Measurements from ENCODE around the gene TXNL4B.

Gene TXNL4B

DNA sequence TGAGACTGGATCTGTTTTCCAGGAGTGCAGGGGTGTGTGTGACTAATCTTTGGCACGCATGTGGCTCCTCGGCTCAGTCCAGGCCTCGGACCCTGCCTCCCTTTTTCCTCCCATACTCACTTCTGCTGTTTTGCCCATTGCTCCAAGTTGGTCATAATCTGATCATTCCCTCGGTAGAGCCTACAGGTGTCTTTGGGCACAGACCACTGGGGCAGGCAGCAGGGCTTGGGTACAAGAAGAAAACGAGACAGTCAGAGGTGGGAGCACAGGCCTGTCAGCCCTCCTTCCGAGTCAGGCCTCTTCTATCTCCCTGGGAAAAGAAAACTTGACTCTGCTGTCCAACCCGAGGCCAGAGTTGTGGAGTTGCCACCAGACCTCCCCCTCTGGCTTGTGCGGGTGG lies 30.0 kb upstream of the TXNL4B start:
- Mint-ChIP-seq H3K4me1 (no peaks in the 10 kb centered on the region), H3K27ac (no peak overlapping the region), H3K27me3 (no peaks in the 10 kb centered on the region), H3K36me3 (no peaks in the 10 kb centered on the region), H3K4me3 (no peak overlapping the region), H3K9me3 (no peaks in the 10 kb centered on the region)

GRCh38 chr16:72122916-72123315 lies 29.5 kb upstream of the TXNL4B start:
- Mint-ChIP-seq H3K27me3 (no peaks in the 10 kb centered on the region), H3K9me3 (no peaks in the 10 kb centered on the region), H3K27ac (no peak overlapping the region), H3K36me3 (no peaks in the 10 kb centered on the region), H3K4me3 (no peak overlapping the region), H3K4me1 (no peaks in the 10 kb centered on the region)

GRCh38 chr16:72122308-72122707 lies 28.9 kb upstream of the TXNL4B start:
- Mint-ChIP-seq H3K4me1 (no peaks in the 10 kb centered on the region), H3K9me3 (no peaks in the 10 kb centered on the region), H3K27me3 (no peaks in the 10 kb centered on the region), H3K36me3 (no peaks in the 10 kb centered on the region), H3K27ac (no peak overlapping the region), H3K4me3 (no peak overlapping the region)

DNA sequence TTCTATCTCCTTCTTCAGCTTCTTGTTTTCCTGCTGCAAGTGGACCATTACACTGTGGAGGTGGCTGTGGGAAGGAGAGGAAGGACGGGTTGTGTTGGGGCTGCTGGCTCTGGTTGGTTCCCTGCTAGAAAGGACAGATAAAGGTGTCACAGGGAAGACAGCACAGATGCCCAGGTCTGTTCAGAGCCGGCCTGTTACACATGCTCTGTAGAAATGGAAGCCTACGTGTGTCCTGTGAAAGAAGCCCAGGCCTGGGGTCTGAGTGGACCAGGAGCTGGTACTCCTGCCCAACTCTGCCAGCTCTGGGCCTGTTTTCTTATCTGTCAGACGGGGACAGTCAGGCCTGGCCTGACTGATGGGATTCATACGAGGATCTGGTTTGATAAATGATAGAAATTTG lies 26.6 kb upstream of the TXNL4B start:
- H3K9me3 Mint-ChIP-seq = no peaks in the 10 kb centered on the region
- H3K4me1 Mint-ChIP-seq = no peaks in the 10 kb centered on the region
- H3K36me3 Mint-ChIP-seq = no peaks in the 10 kb centered on the region
- H3K4me3 Mint-ChIP-seq = no peak overlapping the region
- no peaks in the 10 kb centered on the region for H3K27me3 Mint-ChIP-seq
- H3K27ac Mint-ChIP-seq = no peak overlapping the region

DNA sequence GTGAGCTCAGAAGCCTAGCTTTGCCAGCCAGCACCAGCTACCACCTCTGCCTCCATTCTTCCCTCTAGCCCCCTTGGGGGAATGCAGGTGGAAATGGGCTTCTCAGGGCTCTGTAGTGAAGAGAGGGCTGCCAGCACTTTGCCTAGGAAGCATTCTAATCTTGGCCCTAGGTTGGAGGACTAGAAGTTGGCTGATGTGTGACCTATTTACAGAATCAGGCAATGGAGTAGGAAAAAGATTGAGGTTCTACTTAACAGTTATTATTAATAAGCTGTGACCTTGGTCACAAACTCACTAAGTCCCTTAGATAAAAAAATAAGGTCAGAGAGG lies 20.2 kb upstream of the TXNL4B start:
- no peaks in the 10 kb centered on the region for H3K9me3 Mint-ChIP-seq
- no peak overlapping the region for H3K4me3 Mint-ChIP-seq
- peaks cover 8% of the 10 kb centered on the region for H3K36me3 Mint-ChIP-seq
- no peak overlapping the region for H3K27ac Mint-ChIP-seq
- H3K4me1 Mint-ChIP-seq = no peaks in the 10 kb centered on the region
- no peaks in the 10 kb centered on the region for H3K27me3 Mint-ChIP-seq

DNA sequence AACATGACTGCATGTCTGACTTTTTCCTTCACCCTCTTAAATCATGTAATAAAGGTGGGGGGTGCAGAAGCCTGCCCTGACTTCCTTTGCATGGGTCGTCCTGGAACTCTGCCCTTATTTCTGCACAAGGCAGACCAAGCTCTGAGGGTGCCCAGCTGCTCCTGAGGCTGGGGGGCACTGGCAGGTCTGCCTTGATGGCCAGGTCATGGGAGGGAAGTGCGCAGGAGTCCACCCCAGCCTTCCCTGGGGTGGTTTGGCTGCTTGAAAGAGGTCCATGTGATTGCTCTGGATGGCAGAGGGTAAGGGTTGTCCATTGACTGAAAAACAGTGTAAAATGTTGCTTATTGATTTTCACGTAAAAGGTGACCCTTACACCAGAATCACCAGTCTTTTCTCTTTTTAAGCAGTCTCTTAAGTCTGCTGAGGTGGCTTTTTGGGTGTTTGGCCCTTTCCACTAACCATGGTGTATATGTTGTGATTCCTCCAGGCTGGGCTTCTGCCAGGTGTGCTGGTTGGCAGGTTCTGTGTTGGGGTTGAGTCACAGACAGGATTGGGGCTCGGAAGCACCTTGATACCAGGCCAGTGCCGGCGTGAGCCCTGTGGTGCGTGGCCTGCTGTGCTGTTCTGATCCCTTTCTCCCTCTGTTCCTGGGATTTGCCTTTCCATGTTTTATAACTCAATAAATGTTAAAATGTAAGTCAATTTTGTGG lies 19.6 kb upstream of the TXNL4B start:
- Mint-ChIP-seq H3K9me3 (no peaks in the 10 kb centered on the region), H3K4me1 (no peaks in the 10 kb centered on the region), H3K4me3 (no peak overlapping the region), H3K27ac (no peak overlapping the region), H3K27me3 (no peaks in the 10 kb centered on the region), H3K36me3 (peaks cover 9% of the 10 kb centered on the region)

GRCh38 chr16:72112452-72112792 lies 19.0 kb upstream of the TXNL4B start:
- no peak overlapping the region for H3K27ac Mint-ChIP-seq
- no peaks in the 10 kb centered on the region for H3K9me3 Mint-ChIP-seq
- no peak overlapping the region for H3K4me3 Mint-ChIP-seq
- no peaks in the 10 kb centered on the region for H3K4me1 Mint-ChIP-seq
- H3K36me3 Mint-ChIP-seq = peaks cover 12% of the 10 kb centered on the region
- no peaks in the 10 kb centered on the region for H3K27me3 Mint-ChIP-seq

DNA sequence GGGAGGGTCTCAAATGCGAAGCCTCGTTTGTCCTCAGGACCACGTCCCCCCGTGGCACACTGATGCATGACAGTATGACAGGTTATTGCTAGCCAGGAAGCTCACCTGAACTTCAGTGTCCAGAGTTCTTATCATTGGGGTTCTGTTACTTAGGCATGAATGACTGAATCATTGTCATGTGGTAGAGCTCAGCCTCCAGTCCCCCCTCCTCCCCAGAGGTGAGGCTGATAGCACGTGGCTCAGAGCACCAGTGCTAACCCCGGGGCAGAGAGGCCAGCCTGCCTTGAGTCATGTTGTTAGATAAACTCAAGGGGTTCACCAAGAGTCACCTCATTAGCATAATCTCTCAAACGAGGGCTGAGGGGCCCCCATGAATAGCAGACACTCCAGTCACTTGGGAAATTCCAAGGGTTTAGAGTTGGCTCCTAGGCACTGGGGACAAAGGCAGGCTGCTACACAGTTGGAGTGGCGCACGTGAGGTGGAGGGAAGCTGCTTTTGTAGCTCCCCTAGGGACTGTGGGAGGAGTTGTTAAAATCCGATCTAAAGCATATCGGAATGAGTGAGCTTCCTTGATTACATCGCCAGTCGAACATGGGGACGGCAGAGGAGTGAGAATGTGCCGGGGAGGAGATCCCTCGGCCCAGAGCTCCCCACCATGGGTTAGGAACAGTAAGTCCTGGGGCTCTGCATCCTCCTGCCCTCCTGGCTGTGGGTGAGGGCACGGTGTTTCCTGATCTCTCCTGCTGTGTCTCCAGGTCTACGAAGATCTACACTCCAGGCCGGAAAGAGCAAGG lies 18.4 kb upstream of the TXNL4B start:
- H3K4me1 Mint-ChIP-seq = no peaks in the 10 kb centered on the region
- H3K27ac Mint-ChIP-seq = no peak overlapping the region
- H3K36me3 Mint-ChIP-seq = peaks cover 13% of the 10 kb centered on the region
- no peaks in the 10 kb centered on the region for H3K27me3 Mint-ChIP-seq
- no peaks in the 10 kb centered on the region for H3K9me3 Mint-ChIP-seq
- no peak overlapping the region for H3K4me3 Mint-ChIP-seq

GRCh38 chr16:72110662-72111615 lies 17.5 kb upstream of the TXNL4B start:
- peaks cover 15% of the 10 kb centered on the region for H3K36me3 Mint-ChIP-seq
- no peak overlapping the region for H3K27ac Mint-ChIP-seq
- no peaks in the 10 kb centered on the region for H3K9me3 Mint-ChIP-seq
- no peaks in the 10 kb centered on the region for H3K4me1 Mint-ChIP-seq
- H3K4me3 Mint-ChIP-seq = no peak overlapping the region
- no peaks in the 10 kb centered on the region for H3K27me3 Mint-ChIP-seq

GRCh38 chr16:72109966-72110530 lies 16.6 kb upstream of the TXNL4B start:
- no peaks in the 10 kb centered on the region for H3K4me1 Mint-ChIP-seq
- H3K9me3 Mint-ChIP-seq = no peaks in the 10 kb centered on the region
- H3K4me3 Mint-ChIP-seq = no peak overlapping the region
- no peaks in the 10 kb centered on the region for H3K27me3 Mint-ChIP-seq
- peaks cover 20% of the 10 kb centered on the region for H3K36me3 Mint-ChIP-seq
- H3K27ac Mint-ChIP-seq = no peak overlapping the region

GRCh38 chr16:72109300-72109699 lies 15.9 kb upstream of the TXNL4B start:
- Mint-ChIP-seq H3K4me1 (no peaks in the 10 kb centered on the region), H3K4me3 (no peak overlapping the region), H3K36me3 (peaks cover 20% of the 10 kb centered on the region), H3K9me3 (no peaks in the 10 kb centered on the region), H3K27me3 (no peaks in the 10 kb centered on the region), H3K27ac (no peak overlapping the region)

DNA sequence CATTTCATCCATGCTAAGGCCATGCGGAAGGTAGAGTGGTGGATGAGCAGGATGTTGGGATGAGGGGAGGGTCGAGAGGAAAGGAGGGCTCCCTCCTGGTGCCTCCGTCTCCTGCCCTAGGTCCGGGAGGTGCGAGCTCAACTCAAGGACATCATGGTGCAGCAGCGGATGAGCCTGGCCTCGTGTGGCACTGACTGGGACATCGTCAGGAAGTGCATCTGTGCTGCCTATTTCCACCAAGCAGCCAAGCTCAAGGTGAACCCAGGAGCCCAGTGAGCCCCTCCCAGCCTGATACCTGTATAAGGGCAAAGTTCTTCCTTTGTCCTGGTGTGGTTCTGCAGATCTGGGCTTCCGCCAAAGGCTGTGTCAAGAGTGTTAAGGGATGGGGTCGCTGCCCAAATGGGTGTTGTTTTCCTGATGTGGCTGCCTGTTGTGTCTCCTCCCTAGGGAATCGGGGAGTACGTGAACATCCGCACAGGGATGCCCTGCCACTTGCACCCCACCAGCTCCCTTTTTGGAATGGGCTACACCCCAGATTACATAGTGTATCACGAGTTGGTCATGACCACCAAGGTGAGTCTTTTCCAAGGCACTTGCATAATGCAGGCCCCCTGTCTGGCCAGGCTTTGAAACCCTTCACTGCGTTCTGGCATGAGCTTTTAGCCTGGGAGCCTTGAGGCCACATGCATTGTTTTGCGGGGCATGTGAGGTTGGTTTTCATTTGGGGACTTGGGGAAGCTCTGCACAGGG lies 15.1 kb upstream of the TXNL4B start:
- Mint-ChIP-seq H3K27ac (no peak overlapping the region), H3K27me3 (no peaks in the 10 kb centered on the region), H3K4me1 (no peaks in the 10 kb centered on the region), H3K4me3 (no peak overlapping the region), H3K9me3 (no peaks in the 10 kb centered on the region), H3K36me3 (peaks cover 21% of the 10 kb centered on the region)

GRCh38 chr16:72107371-72107770 lies 14.0 kb upstream of the TXNL4B start:
- Mint-ChIP-seq H3K27me3 (no peaks in the 10 kb centered on the region), H3K27ac (no peak overlapping the region), H3K36me3 (peaks cover 25% of the 10 kb centered on the region)

DNA sequence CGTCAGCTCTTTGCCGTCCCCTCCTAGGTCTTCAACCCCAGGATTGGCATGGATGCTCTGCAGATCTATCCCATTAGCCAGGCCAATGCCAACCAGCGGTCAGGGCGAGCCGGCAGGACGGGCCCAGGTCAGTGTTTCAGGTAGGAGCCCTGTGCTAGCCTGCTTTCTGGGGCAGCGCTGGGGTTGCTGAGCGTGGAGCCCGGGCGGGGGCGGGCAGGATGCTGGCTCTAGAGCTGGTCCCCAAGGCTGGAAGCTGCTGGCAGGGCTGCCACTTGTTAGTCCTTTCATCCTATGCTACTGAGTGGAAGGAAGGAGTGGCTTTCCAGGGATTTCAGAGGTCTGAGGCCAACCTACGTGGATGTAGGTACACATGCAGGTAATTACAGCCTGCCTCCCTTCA lies 12.6 kb upstream of the TXNL4B start:
- no peaks in the 10 kb centered on the region for H3K9me3 Mint-ChIP-seq
- no peak overlapping the region for H3K27ac Mint-ChIP-seq
- H3K4me3 Mint-ChIP-seq = no peak overlapping the region
- no peaks in the 10 kb centered on the region for H3K27me3 Mint-ChIP-seq
- no peaks in the 10 kb centered on the region for H3K4me1 Mint-ChIP-seq
- peaks cover 29% of the 10 kb centered on the region for H3K36me3 Mint-ChIP-seq

More at GRCh38 chr16:72107371-72107770, 14.0 kb upstream of the TXNL4B start:
- Mint-ChIP-seq H3K9me3 (no peaks in the 10 kb centered on the region), H3K4me3 (no peak overlapping the region), H3K4me1 (no peaks in the 10 kb centered on the region)

DNA sequence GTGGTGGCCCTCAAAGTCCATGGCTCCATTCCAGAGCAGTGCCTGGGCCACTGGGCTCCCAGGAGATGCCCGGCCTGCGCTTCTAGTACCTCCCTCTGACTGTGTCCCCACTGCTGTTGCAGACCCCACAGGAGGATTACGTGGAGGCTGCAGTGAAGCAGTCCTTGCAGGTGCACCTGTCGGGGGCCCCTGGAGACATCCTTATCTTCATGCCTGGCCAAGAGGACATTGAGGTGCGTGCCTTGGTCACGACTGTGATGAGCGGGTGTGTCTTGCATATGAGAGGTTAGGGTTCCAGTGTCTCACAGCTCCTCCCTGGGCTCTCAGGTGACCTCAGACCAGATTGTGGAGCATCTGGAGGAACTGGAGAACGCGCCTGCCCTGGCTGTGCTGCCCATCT lies 11.5 kb upstream of the TXNL4B start:
- peaks cover 26% of the 10 kb centered on the region for H3K36me3 Mint-ChIP-seq
- H3K4me3 Mint-ChIP-seq = no peak overlapping the region
- no peaks in the 10 kb centered on the region for H3K4me1 Mint-ChIP-seq
- no peak overlapping the region for H3K27ac Mint-ChIP-seq
- H3K9me3 Mint-ChIP-seq = no peaks in the 10 kb centered on the region
- no peaks in the 10 kb centered on the region for H3K27me3 Mint-ChIP-seq

All from activated naive CD4-positive, alpha-beta T cell treated with anti-CD3 and anti-CD28 coated beads, Interleukin-2, amount 50 U/mL, for 24 hours (primary cell).